Measurements from ENCODE around the gene SLC16A1.

DNA sequence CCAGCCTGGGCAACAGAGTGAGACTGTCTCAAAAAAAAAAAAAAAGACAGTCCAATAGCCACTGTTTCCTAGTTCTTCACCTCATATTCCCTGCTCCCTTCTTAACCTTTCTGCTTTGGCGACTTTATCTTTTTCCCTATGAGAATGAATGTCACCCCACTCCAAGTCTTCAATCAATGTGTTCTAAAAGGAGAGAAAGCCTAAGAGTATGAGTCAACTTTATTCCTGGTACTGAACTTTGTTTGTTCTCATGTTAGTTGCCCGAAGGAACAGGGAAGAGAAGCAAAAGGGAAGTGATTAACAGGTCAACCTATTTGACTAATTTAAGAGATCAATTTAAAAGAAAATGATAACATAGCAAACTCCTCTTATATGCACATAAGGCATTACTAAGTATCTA is 39.9 kb upstream of the SLC16A1 start:
- TF ChIP-seq KDM1A (IDR thresholded peaks at IDR 0.05; ENCODE audit: borderline replicate concordance, low read length) (no peak), CHD2 (IDR thresholded peaks at IDR 0.05; ENCODE audit: low read length) (no peak), POLR2AphosphoS5 (IDR thresholded peaks at IDR 0.05; ENCODE audit: low read depth, low read length) (no peak), TAF1 (IDR thresholded peaks at IDR 0.05; ENCODE audit: low read depth, low read length) (no peak), CBX5 (IDR thresholded peaks at IDR 0.05; ENCODE audit: low read depth, low read length) (no peak), ZNF274 (IDR thresholded peaks at IDR 0.05; ENCODE audit: borderline replicate concordance, extremely low read depth, low read length) (no peak), EZH2 (IDR thresholded peaks at IDR 0.05; ENCODE audit: low read depth, low read length, severe bottlenecking) (no peak)
- TF ChIP-seq, protein P1, sequence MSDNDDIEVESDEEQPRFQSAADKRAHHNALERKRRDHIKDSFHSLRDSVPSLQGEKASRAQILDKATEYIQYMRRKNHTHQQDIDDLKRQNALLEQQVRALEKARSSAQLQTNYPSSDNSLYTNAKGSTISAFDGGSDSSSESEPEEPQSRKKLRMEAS (IDR thresholded peaks at IDR 0.05), result no peak
- TF ChIP-seq, protein P2, sequence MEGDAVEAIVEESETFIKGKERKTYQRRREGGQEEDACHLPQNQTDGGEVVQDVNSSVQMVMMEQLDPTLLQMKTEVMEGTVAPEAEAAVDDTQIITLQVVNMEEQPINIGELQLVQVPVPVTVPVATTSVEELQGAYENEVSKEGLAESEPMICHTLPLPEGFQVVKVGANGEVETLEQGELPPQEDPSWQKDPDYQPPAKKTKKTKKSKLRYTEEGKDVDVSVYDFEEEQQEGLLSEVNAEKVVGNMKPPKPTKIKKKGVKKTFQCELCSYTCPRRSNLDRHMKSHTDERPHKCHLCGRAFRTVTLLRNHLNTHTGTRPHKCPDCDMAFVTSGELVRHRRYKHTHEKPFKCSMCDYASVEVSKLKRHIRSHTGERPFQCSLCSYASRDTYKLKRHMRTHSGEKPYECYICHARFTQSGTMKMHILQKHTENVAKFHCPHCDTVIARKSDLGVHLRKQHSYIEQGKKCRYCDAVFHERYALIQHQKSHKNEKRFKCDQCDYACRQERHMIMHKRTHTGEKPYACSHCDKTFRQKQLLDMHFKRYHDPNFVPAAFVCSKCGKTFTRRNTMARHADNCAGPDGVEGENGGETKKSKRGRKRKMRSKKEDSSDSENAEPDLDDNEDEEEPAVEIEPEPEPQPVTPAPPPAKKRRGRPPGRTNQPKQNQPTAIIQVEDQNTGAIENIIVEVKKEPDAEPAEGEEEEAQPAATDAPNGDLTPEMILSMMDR (IDR thresholded peaks at IDR 0.05; ENCODE audit: control extremely low read depth in 1 of 3, insufficient read depth in 1 of 3, low read depth in 1 of 3, low read length in 3 of 3), result no peak

Measured in H1 (cell line).